NOMO-1 (cell line): ENCODE data around the gene TDRD1.

Experiments used
- DNase-seq, 2 experiments: peaks; one replicate each; lab custom pipeline; 2025; ENCODE audit not compliant: unreplicated experiment in 2 of 2; lab: John Stamatoyannopoulos, UW

Gene TDRD1

DNA sequence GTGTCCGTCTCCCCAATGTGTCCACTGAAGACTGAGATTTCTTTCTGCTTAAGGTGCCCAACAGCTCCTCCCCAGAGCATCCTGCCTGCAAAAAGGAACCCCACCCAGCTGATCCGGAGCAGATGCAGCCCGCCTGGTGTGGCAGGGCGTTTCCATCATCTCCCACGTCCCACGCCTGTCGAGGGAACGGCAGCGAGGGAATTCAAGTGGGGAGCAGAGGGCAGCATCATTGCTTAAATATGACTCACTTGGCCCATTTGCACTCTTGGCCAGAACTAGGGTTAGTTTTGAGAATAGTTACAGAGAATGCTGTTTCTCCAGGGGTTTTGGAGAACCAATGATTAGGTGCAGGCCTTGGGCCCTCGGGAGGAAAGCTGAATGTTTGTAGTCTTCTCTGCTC, 80.7 kb downstream of the TDRD1 start:
- DNase-seq, result no peak

DNA sequence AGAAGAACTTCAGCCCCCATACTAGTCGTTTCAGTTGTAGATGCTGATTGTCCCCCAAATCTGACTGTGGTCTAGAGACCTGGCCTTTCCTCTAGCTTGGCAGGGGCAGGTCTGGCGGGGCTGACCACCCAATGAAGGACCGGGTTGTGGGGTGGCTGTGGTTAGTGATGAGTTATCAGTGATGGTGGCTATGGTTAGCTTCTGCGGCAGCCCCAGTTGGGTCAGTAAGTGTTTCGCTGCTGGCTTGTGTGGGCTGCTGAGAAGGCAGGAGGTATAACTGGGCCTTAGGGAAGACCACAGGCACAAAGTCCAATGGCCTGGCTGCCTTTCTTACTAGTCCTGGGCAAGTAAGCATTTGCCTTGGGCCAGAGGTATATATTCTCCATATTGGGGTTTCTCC, 81.2 kb downstream of the TDRD1 start:
- DNase-seq, result no peak

DNA sequence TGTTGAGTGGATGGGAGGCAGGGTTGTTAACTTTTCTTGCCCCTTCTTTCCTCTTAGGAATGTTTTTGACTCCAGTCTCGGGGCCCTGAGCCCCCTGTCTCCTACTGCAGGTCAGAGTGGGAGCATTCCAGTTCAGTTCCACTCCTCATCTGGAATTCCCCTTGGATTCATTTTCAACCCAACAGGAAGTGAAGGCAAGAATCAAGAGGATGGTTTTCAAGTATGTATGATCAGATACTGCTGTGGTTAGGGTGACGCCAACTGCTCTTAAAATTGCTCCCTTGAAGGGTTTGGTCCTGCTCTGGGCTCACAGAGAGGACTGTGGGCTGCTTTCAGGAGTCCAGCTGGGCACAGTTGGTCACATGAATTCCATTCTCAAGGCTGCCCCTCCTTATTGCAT, 81.9 kb downstream of the TDRD1 start:
- DNase-seq, result no peak

DNA sequence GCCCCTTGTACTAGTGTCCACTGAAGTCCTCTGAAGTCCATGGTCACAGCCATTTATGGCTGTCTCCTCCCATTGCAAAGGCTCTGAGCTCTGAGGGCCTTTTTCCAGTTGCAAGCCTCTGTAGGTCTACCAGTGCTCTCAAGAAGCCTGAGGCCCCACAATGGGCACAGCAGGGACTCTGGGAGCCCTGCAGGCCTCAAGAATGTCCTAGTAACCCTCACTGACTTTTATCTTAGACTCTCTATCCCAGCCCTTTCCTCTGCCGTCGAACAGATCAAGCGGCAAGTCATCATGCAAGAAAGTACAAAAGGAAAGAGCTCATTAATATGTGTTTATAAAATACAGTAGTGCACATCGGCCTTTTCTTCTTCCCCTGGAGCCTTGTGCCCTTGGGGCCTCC, 83.3 kb downstream of the TDRD1 start:
- DNase-seq, result no peak

DNA sequence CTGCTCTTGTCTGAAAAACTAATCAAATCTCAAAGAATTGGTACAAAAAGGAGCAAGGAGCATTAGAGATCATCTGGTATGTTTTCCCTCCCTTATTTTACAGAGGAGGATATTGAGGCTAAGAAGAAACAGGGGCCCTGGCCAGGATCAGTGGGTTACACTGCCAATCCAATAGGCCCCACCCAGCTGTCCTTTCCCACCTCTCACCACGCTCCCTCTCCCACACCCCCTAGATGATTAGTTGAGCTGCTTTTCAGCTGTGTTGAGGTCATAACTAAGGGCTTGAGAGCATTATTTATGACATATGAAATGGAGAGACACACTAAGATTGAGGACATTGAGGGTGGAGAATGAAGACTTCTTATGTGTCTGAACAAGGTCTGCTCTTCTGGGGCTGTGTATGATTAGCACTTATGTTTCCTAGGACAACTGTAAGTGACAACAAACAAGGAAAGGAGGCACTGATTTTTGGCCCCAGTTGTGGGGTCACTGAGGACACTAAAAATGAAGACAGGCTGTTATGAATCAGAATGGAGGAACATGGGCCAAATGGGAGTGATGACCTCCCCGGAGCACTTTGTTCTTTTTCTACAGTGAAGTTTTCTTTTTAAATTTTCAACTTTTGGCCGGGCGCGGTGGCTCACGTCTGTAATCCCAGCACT, 86.4 kb downstream of the TDRD1 start:
- no peak for DNase-seq

DNA sequence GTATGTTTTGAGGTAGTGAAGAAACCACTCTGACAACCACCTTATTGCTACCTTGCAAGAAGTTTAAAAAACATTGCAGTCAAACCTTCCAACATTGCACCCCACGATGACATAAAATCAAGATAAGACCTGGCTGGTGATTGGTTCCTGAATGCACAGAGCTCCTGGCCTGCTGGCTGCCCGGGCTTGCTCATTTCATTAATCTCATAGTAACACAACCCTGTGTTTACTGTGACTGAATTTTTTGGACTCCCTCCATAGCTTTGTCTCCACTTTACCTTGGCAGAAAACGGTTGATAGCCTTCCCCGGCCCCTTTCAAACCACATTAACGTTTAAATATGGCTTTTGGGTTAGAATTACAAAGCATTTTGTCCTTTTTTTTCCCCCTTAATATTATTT, 87.4 kb downstream of the TDRD1 start:
- no peak for DNase-seq

DNA sequence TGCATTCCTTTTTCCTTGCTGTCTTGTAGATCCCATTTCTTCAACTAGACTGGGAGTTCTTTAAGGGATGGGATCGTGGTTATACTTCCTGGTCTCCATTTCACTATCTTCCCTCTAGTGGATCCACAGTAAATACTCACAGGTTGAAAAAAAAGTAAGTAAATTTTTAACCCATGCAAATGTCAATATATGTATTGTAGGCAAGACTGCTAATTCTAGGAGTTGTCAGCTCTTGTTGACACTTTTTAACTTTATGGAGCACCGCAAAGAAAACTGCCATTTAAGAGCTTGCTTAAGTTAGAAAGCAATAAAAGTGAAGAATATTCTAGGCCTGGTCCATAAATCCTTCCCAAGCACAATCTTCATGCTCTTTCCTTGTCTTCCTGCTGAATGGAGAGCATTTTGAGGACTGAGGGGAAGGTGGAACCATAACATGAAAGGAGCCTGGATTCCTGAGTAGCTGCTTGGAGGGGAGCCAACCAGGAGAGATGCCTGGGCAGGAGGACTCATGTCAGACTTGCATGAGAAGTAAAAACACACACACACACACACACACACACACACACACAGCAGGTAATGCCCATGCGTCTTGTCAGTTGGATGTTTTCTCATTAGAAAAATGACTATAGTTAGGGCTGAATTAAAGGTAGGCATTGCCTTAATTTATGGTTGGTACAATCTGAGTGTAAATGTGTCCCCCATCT, 92.1 kb downstream of the TDRD1 start:
- no peak for DNase-seq

DNA sequence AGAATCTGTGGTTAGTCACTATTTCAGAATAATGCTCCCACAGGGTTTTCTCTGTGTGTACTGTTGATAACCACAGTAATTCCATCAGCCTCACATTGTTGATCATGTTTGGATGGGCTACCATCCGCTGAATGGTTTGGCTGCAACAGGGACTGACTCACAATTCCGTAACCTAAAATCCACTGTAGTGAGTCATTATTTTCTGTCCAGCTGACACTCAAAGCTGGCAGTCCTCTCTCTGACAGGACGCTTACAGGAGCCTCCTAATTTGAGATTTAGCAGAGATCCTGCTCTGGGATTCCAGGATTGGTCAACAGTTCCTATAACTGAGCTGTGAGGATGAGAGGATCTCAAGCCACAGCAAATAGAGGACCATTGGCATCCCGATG, 92.6 kb downstream of the TDRD1 start:
- DNase-seq, result no peak

DNA sequence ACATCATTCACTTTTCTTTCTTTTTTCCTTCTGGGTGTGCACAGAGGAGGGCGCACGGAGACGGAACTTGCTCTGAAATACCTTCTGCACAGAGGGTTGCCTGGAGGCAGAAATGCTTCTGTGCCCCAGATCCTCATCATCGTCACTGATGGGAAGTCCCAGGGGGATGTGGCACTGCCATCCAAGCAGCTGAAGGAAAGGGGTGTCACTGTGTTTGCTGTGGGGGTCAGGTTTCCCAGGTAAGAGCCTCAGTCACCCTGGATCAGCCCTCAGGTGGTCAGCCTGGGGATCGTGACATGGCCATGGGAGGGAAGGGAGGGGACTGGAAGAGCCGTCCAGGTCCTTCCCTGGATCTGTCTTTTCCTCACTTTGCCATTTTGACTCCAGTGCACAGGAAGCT, 93.5 kb downstream of the TDRD1 start:
- no peak for DNase-seq

DNA sequence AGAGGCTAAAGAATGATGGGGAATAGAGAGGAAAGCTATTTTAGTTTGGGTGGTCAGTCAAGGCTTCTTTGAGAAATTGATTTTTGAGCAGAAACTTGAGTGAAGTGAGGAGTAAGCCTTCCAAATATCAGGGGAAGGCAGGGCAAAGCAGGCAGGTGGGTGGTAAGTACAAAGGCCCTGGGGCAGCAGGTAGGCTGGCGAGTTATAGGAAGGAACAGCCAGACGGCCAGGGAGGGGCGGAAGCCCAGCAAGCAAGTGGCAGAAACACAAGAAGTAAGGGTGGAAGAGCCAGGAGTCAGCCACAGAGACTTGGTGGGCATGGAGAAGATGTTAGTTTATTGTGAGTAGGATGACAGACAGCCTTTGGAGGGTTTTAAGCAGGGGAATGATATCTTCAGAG, 94.8 kb downstream of the TDRD1 start:
- DNase-seq, result no peak

DNA sequence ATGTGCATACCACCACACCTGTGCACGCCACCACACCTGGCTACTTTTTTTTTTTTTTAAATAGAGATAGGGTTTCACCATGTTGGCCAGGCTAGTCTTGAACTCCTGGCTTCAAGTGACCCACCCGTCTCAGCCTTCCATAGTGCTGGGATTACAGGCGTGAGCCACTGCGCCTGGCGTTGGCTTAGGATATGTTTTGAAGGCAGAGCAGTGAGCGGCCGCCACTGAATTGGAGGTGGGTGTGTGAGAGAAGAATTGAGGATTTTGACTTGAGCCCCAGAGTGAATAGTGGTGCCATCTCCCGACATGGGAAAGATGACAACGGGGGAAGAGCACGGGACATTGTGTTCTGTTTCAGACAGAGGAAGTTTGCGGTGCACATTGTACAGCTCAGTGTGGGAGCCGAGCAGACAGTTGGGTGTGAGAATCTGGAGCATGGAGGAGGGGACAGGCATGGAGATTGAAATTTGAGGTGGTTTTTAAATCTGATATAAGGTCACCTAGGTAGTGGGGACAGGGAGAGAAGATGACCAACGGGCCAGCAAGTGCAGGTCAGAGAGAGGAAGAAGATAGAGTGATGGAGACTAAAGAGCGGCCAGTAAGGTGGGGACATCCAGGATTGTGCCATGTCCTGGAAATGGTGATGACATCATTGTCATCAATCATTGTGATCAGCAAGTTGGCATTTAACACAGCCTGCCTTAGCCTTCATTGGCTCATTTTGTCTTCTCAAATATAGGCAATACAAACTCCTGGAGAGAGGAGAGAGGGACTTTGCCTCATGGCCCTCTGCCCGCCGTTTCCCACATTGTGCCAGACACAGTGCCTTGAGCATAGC, 95.7 kb downstream of the TDRD1 start:
- DNase-seq, result no peak

DNA sequence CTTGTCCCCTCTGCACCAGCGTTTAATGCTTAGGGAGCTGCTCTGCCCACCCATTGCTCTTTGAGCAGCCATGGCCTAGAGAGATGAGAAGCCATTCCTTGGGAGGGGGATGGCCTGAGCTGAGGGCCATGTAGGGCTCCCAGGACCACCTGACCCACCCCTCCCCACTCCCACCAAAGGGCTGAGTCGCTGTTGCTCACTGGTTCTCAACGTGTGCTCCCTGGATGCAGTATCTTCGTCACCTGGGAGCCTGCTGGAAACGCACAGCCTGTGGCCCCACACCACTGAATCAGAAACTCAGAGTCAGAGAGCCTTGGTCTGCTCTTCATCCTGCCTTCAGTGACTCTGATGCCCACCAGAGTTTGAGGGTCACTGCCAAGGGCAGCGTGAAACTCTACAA, 96.9 kb downstream of the TDRD1 start:
- DNase-seq, result no peak

DNA sequence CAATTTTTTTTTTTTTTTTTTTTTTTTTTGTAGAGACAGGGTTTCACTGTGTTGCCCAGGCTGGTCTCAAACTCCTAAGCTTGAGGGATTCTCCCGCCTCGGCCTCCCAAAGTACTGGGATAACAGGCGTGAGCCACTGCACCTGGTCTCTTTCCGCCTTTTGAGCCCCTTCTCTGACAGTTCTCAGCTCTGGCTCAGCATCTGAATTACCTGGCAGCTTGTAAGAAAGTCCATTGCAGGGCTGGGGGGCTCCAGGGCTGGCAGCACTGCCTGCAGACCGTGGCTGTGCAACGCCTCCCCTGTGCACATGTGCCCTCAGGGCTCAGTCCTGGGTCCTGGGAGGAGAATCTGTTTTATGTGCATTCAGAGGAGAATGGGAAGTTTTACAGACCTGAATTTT, 97.5 kb downstream of the TDRD1 start:
- no peak for DNase-seq

DNA sequence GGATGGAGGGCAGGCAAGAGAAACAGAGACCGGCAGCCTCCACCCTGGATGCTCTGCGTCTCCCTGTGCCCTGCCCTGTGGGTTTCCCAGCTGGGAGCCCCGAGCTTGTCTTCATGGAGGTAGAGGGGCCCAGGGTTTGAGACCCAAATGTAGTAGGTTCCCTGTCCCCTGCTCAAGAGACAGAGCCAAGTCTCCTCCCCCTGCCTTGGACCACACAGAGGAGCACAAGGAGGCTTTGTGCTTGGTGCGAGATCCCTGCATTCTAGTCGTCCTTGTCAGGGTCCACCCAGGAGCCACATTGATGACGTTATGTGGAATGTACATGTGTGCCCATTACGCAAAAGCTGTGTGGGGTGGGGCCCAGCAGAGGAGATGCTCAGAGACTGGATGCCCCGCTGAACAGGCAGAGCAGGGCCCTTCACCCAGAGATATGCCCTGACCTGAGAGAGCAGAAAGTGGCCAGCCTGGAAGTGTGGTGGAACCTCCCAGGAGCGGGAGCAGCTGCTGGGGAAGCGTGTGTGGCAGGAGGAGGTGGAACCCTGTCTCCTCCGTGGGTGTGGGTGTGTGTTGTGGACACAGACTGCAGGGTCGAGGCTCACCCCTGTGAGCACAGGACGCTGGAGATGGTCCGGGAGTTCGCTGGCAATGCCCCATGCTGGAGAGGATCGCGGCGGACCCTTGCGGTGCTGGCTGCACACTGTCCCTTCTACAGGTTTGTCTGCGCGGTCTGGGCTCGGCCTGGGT, 99.2 kb downstream of the TDRD1 start:
- no peak for DNase-seq

DNA sequence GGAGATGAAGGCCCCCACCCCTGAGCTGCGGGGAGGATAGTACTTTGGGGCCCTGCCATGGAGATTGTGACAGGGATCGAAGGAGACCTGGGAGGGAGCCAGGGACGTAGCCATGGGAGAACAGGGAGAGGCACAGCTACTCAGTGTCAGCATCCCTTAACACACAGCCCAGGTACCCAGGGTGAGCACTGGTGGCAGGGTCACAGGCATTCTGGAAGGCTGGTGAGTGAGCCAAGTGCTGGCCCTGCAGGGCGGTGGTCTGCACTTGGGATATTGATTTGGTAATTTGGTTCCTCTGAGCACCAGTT, 99.7 kb downstream of the TDRD1 start:
- no peak for DNase-seq

DNA sequence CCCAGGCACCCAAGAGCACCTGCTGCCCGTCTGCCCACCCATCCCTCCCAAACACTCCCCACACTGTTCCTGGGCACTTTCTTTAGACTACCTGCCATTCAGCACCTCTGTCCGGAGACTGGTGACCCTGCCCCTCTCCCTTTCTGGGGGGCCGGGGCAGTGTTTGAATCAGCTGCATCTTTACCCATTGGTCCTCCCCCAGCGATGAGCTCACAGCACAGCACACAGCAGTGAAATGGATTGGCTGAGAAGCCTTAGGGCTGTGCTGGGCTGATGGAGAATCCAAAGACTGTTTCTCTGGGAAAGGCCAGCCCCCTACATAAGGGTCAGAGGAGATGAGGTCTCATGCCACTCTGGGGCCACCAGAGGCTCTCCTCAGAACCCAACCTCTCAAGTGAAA, 100.1 kb downstream of the TDRD1 start:
- DNase-seq, result no peak

DNA sequence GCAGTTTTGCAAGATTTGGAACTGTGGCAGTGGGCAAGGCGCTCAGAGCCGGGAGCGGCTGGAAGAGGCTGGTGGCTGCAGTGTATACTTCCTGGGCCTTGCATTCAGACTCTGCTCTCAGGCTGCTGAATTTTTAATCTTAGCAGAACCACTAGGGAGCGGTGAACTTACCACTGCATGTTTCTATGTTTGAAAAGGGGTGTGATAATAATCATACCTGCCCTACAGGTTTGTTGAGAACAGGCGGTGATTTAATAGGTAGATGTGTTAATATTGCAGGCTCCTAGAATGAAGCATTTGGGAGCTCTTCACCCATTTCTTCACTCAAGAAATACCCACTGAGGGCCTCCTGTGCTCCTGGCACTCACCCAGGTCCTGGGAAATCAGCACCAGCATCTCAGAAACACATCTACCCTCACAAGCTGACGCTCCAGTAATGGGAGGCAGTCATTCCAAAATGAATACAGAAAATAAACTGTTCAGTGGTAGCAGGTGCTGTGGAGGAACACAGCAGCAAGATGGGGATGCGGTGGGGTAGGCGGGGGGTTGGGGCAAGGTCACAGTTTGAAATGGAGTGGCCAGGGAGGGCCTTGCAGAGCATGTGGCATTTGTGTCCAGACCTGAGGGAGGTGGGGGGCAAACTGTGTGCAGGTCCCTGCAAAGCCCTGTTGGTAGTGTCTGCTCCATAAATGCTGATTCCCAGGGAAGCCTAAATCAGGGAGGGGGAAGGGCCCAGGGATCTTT, 100.9 kb downstream of the TDRD1 start:
- no peak for DNase-seq

DNA sequence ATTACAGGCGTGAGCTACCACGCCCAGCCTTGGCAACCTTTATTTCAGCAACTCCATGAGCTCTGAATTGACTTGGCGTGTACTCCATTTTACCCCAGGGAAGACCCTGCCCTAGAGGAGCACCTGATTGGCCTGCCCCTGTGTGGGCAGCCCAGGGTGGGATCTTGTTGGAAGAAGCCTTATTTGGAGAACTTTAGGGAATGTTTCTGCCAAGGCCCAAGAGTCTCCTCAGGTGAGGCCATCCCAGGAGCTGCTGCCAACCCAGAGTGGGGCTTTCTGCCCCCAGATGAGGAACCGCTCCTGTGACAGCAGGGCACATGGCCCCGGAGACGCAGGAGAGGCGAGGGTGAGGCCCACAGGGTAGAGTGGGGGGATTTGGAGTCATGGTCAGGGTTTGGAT, 101.9 kb downstream of the TDRD1 start:
- DNase-seq, result no peak

DNA sequence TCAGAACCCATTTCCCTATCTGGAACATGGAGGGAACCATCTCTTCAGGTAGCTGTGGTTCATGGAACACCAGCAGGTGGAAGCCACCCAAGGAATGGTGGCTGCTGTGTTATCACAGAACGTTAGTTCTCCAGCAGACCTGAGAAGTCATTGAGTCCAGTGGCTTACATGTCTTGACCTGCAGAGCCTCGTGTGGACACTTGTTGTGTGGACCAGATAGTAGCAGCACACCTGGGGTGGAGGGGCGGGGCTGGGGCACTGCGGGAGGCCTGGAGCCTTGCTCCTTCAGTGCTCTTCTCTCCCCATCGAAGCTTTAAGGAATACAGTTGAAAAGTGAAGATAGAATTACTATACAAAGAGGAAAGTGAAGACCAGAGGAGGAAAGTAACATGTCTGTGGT, 102.3 kb downstream of the TDRD1 start:
- DNase-seq, result no peak
